KMS-11 (cell line): ENCODE data around the gene ADGRV1.

Experiments used
- H2AFZ ChIP-seq: fragments of 200-600 bp; sonication (generic); 2 replicates; pipeline ENCODE4 v1.6.1; 2016; ENCODE audit warnings: antibody characterized with exemption, mixed run types, low read depth
- H3K27ac ChIP-seq: fragments of 200-600 bp; sonication (generic); 2 replicates; pipeline ENCODE4 v1.6.1; 2016; ENCODE audit warnings: mild to moderate bottlenecking, mixed run types
- H3K27me3 ChIP-seq: fragments of 200-600 bp; sonication (generic); 2 replicates; pipeline ENCODE4 v1.6.1; 2017; ENCODE audit warnings: mild to moderate bottlenecking, low read depth, mixed run types, moderate library complexity; ENCODE audit not compliant: insufficient read depth
- H3K36me3 ChIP-seq: fragments of 200-600 bp; sonication (generic); 2 replicates; pipeline ENCODE4 v1.6.1; 2017; ENCODE audit warnings: mild to moderate bottlenecking, mixed run types; ENCODE audit not compliant: insufficient read depth
- H3K4me1 ChIP-seq: fragments of 200-600 bp; sonication (generic); 2 replicates; pipeline ENCODE4 v1.6.1; 2016; ENCODE audit warnings: mild to moderate bottlenecking, low read depth, mixed run types; ENCODE audit not compliant: poor library complexity, severe bottlenecking
- H3K4me2 ChIP-seq: fragments of 200-600 bp; sonication (generic); 2 replicates; pipeline ENCODE4 v1.7.0; 2016; ENCODE audit warnings: mild to moderate bottlenecking, mixed run types
- H3K4me3 ChIP-seq: fragments of 200-600 bp; sonication (generic); IDR thresholded peaks from 2 replicates; pipeline ENCODE4 v1.6.1; 2017; ENCODE audit warnings: low read depth, low read length, mixed read lengths; ENCODE audit not compliant: insufficient read depth
- H3K79me2 ChIP-seq: fragments of 200-600 bp; sonication (generic); 2 replicates; pipeline ENCODE4 v1.6.1; 2016; ENCODE audit warnings: low read depth, mixed run types; ENCODE audit not compliant: insufficient read depth
- H3K9ac ChIP-seq: fragments of 200-600 bp; sonication (generic); 2 replicates; pipeline ENCODE4 v1.6.1; 2016; ENCODE audit warnings: mild to moderate bottlenecking, mixed run types
- H4K20me1 ChIP-seq: fragments of 200-600 bp; sonication (generic); 2 replicates; pipeline ENCODE4 v1.6.1; 2016; ENCODE audit warnings: mild to moderate bottlenecking, mixed run types; ENCODE audit not compliant: insufficient read depth
- TF ChIP-seq, protein P1 (sequence below): fragments of 200-600 bp; sonication (generic); conservative IDR thresholded peaks from 2 replicates; pipeline ENCODE4 v1.6.1; 2017; ENCODE audit warnings: low read depth, mild to moderate bottlenecking, antibody characterized with exemption, low read length, moderate library complexity, mixed read lengths

The ADGRV1 gene

GRCh38 chr5:90939211-90939610 is 380.6 kb downstream of the ADGRV1 start:
- Histone ChIP-seq H3K9ac (no peak overlapping the region), H3K4me2 (no peak overlapping the region), H4K20me1 (no peaks in the 10 kb centered on the region), H3K36me3 (no peaks in the 10 kb centered on the region), H3K79me2 (no peaks in the 10 kb centered on the region), H2AFZ (no peak overlapping the region), H3K4me1 (peaks cover 4% of the 10 kb centered on the region), H3K4me3 (no peak overlapping the region), H3K27ac (no peak overlapping the region), H3K27me3 (no peaks in the 10 kb centered on the region)
- TF ChIP-seq, protein P1, sequence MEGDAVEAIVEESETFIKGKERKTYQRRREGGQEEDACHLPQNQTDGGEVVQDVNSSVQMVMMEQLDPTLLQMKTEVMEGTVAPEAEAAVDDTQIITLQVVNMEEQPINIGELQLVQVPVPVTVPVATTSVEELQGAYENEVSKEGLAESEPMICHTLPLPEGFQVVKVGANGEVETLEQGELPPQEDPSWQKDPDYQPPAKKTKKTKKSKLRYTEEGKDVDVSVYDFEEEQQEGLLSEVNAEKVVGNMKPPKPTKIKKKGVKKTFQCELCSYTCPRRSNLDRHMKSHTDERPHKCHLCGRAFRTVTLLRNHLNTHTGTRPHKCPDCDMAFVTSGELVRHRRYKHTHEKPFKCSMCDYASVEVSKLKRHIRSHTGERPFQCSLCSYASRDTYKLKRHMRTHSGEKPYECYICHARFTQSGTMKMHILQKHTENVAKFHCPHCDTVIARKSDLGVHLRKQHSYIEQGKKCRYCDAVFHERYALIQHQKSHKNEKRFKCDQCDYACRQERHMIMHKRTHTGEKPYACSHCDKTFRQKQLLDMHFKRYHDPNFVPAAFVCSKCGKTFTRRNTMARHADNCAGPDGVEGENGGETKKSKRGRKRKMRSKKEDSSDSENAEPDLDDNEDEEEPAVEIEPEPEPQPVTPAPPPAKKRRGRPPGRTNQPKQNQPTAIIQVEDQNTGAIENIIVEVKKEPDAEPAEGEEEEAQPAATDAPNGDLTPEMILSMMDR, result no peak

GRCh38 chr5:90940227-90940995 is 381.8 kb downstream of the ADGRV1 start:
- TF ChIP-seq, protein P1, result no peak
- H3K79me2 ChIP-seq, result no peaks in the 10 kb centered on the region
- H3K27me3 ChIP-seq, result no peaks in the 10 kb centered on the region
- no peak overlapping the region for H3K27ac ChIP-seq
- H4K20me1 ChIP-seq, result no peaks in the 10 kb centered on the region
- H2AFZ ChIP-seq, result peak overlapping the region; percentile 1; the same call in 1 of the 2 replicates
- H3K36me3 ChIP-seq, result no peaks in the 10 kb centered on the region
- no peak overlapping the region for H3K4me3 ChIP-seq
- H3K4me2 ChIP-seq, result no peak overlapping the region
- H3K9ac ChIP-seq, result no peak overlapping the region
- H3K4me1 ChIP-seq, result peaks cover 4% of the 10 kb centered on the region

DNA sequence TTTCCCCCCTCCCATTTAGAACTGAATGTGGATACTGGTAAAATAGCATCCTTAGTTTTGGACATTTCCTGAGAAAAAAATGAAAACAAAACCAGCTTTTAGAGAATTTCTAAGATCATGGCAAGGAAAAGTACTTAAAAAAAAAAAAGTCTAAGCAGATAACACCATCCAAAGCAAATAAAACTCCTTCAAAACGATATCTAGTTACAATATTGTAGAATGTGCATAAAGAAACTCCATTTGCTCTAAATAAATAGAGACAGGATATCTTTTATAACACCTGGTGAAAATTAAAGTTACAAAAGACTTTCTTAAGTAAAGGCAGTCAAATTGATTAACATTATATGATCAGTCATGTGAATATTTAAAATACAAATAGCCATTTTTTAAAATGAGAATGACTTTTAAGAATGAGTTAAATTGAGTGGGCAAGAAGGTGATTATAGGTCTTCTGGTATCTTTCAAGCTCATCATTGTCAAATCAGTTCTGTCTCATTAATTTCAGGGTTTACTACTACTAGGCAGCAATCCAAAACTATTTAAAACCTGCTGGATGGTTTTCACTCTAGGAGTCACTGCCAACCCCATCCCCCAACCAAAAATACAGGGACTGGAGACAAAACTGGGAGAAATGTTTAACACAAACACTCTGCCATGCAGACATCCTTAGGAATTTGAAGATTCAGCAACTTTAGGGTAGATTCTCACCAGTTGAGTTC is 382.6 kb downstream of the ADGRV1 start:
- no peaks in the 10 kb centered on the region for H3K36me3 ChIP-seq
- peaks cover 4% of the 10 kb centered on the region for H3K4me1 ChIP-seq
- H4K20me1 ChIP-seq, result no peaks in the 10 kb centered on the region
- H3K27ac ChIP-seq, result no peak overlapping the region
- H2AFZ ChIP-seq, result peak overlapping the region; percentile 1; the same call in 1 of the 2 replicates
- H3K27me3 ChIP-seq, result no peaks in the 10 kb centered on the region
- no peak overlapping the region for H3K4me3 ChIP-seq
- TF ChIP-seq, protein P1, result no peak
- no peak overlapping the region for H3K9ac ChIP-seq
- no peak overlapping the region for H3K4me2 ChIP-seq
- H3K79me2 ChIP-seq, result no peaks in the 10 kb centered on the region

DNA sequence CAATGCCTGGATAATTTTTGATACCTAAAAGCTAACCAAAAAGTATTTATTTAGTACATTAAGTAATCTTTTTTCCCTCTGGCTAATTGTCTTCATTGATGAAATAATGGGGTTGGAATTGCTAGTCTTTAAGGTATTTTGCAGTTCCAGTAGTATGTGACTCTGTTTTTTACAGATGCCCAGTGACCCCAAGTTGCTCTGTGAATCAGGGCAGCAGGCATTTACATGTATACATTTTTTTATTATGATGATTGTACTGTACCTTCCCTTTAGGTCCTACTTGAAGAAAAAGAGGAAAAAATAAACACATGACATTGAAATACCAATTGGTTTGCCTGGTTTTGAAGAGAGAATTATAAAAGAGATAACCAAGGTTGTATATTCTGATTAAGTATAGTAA is 385.5 kb downstream of the ADGRV1 start:
- Histone ChIP-seq H2AFZ (no peak overlapping the region), H3K9ac (no peak overlapping the region), H3K4me2 (no peak overlapping the region), H3K27ac (no peak overlapping the region), H3K79me2 (no peaks in the 10 kb centered on the region), H3K27me3 (no peaks in the 10 kb centered on the region), H4K20me1 (no peaks in the 10 kb centered on the region), H3K4me3 (no peak overlapping the region), H3K36me3 (no peaks in the 10 kb centered on the region), H3K4me1 (peaks cover 4% of the 10 kb centered on the region)
- TF ChIP-seq, protein P1, result no peak
